GM19328 (cell line): ENCODE measurements around the gene MREG.

Source experiments
- ATAC-seq: cut with Tn5 transposase; IDR thresholded peaks from one replicate; pipeline ENCODE4 v1.9.1; 2021; ENCODE audit warnings: mild to moderate bottlenecking, moderate library complexity; ENCODE audit not compliant: unreplicated experiment

MREG gene, protein sequence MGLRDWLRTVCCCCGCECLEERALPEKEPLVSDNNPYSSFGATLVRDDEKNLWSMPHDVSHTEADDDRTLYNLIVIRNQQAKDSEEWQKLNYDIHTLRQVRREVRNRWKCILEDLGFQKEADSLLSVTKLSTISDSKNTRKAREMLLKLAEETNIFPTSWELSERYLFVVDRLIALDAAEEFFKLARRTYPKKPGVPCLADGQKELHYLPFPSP

DNA sequence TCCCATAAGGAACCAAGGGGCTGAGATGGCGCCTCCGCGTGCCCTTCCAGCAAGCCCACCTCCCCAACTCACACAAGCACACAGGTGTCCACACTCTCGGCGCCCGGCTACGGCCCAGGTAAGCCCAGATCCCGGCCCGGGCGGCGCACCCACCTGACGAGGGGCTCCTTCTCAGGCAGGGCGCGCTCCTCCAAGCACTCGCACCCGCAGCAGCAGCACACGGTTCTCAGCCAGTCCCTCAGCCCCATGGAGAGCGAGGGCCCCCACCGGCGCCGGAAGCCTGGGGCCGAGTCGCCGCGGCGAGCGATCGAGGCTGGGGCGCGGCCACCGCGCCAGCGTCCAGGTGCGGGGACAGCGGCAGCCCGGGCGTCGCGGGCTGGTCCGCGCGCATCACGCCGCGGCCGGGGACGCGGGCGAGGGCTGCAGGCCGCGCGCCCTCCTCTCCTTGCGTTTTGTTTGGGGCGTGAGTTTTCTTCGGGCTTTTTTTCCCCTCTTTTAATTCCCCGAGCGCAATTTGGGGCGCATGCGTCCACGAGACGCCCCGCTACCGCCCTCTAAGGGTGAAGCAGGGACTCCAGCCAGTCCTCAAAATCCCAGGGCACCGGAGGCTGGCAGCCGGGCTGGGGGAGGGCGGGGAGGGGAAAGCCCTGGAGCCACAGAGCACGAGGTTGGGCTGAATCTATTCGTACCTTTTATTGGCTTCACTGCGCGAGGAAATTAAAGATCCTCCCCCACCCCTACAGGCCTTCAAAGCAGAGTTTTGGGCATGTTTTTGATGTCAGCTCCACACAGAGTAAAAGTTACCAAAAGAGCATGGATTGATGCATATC, at the start of gene MREG:
Gene MREG, minus strand, starts transcription at position 472 of the 830 bp plus-strand sequence. Its CDS starts 224 bp downstream, at position 248.
- peak; percentile 42 for ATAC-seq

DNA sequence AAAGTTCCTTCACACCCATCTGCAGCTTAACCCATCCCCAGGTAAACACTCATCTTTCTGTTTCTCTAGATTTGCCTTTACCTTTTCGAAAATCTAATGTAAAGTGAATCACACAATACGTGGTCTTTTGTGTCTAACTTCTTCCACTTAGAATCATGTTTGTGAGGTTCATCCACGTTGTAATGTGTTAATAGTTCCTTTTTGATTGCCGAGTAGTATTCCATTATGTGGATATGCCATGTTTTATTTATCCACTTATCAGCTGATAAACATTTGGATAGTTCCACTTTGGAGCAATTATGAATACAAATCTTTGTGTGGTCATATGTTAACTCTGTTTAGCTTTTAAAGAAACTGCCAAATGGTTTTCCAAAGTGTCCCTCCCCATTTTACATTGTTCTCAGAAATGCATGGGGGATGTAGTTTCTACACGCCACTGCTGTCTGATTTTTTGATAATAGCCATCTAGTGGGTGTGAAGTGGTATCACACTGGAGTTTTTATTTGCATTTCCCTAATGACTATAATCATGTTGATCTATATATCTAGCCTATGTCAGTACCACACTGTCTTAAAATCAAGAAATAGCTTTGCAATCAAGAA, 46.0 kb upstream of the MREG start:
- no peak for ATAC-seq

DNA sequence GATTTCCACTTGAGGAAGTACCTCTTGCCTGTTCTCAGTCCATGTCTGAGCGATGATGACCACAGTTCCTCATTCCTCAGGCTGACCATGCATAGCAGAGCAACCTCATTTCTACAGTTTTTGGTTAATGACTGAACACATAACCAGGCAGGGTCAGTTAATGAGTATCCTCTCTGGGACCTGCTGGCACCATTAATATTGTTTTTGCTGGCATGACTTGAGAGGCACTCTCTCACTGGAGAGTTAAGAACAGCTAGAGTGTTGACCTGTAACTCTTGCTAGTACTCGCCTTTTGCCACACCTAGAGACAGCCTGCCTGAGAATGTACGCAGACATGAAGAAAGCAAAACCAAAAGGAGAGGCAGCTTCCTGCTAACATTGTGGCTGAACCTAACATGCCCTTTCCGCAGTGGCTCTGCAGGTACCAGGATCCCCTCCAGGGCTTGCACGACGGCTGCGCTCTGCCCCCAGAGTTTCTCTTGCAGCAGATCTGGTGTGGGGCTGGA, 44.4 kb upstream of the MREG start:
- ATAC-seq: peak; percentile 80

DNA sequence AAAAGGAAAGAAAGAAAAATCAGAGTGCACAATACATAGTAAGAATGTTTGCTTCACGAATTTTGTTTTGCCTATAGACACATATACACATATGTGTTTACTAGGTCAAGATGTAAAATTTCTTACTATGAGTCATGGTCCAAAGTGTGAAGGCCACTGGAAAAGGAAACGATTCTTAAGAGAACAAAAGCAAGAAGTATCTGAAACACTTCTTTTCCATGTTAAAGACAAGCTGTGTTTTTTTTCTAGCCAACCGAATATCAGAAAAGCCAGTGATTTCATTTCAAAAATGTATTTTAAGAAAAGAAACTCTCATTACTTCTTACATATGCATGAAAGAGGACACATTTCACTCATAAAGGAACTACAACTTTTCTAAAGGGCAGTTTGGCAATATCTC, 43.4 kb upstream of the MREG start:
- no peak for ATAC-seq

DNA sequence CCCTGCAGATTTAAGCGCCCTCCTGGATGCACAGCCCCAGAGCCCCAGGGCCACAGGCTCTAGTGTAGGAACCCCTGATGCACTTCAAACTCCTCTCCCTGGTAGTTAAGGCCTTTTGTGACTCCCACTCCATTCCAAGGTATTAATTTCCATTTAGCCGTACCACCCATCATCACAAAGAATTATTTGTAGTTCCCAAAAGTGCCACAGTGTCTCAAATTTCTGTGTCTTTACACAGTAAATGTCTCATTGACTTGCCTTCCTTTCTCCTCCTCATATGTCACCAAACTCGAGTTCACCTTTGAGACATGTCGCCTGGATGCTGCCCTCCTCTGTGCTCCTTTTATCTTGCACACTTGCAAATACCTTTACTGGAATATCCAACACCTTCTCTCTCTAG, 42.3 kb upstream of the MREG start:
- no peak for ATAC-seq

DNA sequence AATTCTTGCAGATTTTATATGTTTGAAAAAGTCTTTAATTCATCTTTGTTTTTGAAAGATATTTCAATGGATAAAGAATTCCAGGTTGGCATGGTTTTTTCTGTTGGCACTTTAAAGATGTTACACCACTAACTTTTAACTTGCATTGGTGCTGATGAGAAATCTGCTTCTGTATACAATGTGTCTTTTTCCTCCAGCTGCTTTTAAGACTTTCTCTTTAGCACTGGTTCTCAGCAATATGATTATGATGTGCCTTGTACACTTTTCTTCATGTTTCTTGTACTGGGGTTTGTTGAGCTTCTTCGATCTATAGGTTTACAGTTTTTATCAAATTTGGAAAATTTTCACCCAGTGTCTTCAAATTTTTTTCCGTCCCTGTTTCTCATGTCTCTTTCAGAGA, 39.1 kb upstream of the MREG start:
- no peak for ATAC-seq

DNA sequence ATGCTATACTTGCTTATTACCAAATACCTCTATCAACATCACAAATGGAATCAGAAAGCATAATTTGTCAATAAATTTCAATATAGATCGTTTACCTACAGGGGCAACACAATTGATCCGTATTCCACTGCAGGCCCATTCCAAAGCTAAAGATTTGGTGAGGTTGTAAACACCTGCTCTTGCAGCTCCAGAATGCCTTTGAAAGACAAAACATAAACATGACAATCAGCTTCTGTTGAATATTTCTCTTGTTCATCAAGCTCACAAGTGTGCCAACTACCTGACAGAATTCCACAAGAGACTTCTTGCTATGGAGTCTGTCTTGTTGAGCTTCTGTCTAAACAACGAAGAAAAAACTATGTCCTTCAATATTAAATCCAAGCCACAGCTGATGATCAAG, 38.0 kb upstream of the MREG start:
- ATAC-seq: no peak

DNA sequence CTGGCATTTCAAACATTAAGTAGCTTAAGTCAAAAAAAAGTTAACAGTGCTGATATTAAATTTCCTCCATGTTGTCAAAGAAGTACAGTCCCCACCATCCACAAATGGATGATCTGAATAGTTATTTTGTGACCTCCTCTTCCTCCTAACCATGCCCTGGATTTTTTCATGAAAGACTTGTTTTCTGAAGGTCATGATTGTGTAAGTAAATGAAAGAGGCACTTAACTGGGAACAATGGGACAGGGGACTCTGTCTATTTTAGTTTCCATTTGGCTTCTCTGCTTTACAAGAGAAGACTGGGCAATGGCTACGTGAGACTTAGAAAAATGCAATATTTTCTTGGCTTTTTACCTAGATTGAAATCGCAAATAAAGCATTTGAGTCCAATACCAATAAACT, 36.1 kb upstream of the MREG start:
- no peak for ATAC-seq

DNA sequence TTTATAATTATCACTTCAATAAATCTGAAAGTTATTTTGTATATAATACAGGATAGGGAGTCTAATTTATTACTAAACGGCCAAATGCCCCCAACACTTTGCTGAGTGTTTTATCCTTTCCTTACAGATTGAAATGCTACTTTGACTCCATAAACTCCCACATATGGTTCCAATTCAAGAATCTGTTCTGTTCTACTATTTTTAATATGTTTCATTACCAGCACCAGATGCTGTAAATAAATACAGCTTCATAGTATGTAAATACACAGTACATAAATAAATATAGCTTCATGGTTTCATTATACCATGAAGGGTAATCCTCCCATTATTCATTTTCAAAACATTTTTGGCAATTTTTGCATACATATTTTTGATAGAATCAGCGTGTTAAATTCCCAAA, 34.0 kb upstream of the MREG start:
- no peak for ATAC-seq

DNA sequence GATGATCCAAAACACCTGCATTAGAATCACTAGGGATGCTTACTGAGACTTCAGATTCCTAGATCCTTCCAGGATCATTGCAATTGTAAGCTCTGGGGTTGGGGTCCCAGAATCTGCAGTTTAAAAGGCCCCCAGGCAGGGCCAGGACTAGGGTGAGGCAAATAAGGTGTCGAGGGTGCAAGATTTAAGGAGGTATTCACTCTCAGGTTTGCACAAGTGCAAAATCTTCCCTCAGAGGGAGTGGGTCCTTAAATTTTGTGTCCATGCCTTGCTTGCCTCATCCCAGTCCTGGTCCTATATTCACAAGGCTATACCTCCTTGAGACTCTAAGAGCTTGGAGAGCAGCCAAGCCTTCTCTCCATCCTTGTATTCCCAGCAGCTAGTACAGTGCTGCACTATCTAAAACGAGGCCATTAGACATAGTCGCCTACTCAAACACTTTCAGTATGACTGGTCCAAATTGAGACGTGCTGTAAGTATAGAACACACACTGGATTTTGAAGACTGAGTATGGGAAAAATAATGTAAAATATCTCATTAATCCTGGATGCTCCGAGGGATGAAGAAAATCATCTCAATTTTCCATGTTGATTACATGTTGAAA, 31.6 kb upstream of the MREG start:
- ATAC-seq: peak; percentile 90

DNA sequence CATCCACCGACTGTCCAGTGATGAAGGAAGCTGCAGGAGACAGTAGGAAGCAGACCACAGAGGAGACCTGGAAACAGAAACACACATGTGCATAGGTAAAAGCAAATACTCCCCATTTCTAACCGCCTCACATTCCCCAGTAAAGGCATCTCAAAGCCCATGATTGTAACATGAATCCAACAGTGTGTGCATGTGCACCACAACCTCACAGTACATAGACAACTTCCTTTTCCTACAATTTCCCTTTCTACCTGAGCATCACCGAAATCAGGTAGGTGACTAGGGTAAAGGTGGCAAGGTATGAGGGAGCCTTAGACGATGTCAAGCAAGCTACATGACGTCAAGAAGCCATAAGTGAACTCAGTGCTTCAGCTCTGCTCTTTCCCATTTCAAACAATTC, 30.6 kb upstream of the MREG start:
- ATAC-seq: no peak

DNA sequence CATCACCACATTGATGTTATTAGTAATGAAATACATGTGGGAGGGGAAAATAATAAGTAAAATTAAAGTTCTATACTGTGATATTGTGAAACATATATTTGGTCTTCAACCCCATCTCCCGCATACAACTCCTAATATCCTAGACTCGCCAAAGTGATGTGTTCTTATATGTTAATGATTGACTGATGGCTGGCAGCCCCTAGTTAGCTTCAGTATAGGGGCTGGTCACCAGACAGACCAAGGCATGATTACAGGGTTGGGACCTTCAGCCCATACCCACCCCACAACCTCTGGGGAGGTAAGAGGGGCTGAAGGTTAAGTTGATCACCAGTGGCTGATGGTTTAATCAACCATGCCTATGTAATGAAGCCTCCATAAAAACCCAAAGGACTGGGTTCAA, 28.1 kb upstream of the MREG start:
- ATAC-seq: no peak

DNA sequence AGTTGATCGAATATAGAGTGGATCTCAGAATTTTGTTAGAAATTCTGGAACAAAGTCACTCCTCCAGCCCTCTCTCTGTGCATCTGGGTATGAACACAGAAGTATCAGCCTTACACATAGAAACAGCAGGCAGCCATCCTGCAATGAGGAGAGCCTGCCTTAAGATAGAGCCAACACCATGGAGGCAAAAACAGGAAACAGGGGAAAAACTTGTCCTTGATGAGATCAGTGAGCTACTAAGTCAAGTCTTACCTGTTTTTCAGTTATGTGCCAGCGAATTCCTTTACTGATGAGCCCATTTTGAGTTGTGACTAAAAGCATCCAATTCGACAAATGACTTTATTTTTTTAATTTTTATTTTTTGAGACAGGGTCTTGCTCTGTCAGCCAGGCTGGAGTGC, 26.6 kb upstream of the MREG start:
- no peak for ATAC-seq

DNA sequence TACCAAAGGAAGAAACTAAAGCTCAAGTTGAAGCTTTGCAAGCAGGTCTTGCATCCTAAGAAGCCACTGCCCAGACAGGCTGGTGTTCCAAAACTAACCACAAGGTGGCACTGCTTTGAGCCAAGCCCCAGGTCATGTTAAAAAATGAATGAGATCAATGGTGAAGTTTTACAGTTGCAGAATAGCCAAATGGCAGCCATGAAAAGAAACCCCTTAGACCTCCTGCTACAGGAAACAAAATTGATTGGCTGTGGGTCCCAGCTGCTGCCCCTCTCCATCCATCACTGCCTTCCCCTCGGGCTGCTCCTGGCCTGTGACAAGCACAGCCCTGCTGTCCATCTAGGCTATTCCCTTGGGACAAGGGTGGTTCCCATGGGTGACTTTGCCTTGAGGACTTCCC, 20.7 kb upstream of the MREG start:
- no peak for ATAC-seq

DNA sequence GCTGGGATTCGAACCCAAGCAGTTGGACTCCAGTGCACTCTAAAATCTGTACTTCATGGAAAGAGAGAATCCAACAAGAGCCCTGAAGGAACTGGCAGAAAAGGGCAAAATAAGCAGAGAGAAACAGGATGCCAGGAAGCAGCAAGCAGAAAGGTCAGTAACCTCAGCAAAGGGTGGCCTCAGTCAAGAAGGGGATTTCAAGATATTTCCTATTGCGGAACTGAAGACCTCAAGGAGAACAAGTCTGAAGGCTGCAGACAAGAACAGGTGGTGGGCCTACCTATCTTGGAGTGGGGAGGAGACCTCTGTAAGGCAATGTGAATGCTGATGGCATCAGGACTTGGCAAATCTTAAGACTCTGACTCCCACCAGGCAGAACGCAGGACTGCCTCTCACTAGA, 20.1 kb upstream of the MREG start:
- ATAC-seq: no peak

DNA sequence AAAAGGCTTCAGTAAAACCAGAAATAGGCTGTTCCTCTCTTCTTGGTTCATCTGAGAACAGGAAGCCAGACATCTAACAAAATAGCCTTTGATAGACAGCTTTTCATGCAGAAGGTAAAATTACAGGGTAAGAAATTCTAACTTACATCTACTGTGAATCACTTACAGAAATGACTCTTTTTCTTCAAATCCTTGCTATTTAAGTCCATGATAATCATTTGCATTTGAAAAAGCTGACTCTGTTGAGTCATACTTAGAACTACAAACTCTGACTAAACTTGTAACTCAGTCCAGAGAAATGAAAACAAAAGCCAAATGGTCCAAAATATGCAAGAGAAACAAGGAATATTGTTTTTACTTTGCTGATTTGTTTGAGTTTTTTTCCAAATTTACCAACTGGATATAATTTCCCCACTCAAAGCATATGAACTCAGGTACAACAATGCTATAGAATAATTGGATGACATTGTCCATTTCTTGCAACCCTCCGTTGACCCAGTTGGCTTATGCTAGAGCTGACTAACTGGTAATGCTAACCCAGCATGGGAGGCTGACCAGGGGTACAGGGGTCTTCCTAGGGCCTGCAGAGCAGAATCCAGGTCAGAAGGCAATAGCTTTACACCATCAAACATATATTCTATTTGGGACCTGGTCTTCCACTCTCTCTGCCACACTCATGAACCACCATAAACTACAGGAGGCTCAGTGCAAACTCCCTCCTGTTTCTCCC, 18.8 kb upstream of the MREG start:
- ATAC-seq: peak; percentile 75

DNA sequence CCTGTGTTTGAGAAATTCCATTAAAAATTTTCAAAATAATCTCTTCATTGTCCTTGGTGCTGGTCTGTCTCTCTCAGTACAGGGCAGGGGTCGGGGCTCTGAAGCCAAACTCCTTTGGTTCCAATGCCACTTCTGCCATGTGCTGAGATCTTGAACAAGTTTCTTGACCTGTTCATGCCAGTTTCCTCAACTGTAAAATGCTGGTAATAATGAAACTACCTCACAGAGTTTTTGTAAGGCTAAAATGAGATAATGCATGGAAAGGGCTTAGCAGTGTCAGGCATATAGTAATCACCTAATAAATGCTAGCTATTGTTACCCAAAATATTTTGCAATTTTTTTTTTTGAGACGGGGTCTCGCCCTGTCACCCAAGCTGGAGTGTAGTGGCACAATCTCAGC, 16.9 kb upstream of the MREG start:
- ATAC-seq: no peak

DNA sequence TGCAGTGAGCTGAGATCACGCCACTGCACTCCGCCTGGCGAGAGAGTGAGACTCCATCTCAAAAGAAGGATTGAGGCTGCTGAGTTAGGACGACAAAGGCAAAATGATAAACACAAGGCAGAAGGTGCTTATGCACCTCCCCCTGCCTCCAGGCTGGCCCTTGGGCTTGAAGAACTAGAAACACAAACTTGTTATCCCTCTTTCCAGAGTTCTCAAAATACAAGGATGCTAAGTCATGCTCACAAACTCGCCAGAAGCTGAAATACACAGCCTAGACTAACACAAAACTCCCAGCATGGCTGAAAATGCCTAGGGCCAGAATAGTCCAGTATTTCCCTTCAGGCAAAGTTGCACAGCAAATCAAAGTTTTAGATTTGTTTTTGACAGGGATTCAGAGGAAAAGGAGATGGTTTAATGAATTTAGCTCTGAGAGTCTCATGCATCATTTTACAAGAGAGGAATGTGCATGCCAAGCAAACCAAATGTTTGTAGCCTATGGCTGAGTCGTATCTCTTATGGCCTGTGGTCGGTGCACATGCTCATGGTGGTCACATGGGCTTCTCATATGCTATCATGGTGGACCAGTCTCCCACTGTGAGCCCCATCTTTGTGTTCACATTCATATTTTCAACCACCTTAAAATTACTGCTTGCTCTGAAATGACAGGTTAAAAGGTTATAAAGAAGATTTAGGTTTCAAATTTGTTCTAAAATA, 16.2 kb upstream of the MREG start:
- no peak for ATAC-seq

DNA sequence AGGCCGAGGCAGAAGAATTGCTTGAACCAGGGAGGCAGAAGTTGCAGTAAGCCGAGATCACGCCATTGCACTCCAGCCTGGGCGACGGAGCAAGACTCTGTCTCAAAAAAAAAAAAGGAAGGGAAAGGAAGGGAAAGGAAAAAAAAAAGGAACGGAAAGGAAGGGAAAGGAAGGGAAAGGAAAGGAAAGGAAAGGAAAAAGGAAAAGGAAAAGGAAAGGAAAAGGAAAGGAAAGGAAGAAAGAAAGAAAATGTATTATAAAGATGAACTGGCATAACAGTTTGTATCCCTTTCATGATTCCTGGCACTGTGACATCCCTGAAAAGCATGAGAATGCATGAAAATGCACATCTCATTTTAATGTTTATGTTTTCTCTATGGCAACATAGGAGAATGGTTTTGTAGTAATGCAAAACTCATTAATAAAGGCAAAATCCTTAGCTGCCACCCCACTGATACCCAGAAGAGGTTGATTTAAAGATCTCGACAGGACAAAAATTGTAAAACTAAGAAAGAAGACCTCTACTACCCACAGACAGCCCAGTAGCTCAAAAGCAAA, 11.5 kb upstream of the MREG start:
- no peak for ATAC-seq

DNA sequence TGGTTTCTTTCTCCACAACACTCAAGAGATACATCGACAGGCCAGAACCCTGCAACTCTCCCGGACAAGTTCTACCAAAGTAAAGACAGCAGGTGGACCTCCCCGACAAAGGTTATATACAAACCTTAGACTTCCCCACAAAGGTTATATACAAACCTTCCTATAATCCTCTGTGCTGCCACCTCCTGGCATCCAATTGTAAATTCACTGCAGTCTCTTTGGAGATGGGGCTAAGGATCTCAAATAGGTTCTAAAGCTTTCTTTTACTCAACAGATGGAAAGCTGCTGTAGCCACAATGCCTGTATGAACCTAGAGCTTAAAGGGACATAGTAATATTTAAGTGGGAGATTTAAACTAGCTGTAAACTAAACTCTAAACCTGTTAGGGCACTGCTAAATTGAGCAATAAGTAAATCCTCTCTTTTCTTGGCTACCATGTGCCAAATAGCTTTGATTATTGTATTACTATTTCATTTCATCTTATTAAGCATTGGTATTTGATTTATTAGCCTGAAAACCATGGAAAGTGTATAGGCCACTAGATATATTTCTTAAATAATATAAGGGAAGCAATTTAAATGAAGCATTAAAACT, 9.8 kb upstream of the MREG start:
- peak; percentile 78 for ATAC-seq
